Measurements from ENCODE around the gene RIT1. TPM values are rescaled to one million over a fixed set of nuclear protein-coding genes. Genes with fewer than 3 reads are reported as not detected.

Gene RIT1
- total and polyA plus RNA-seq, 11 donors = 8.1 to 33.3 (median 20.0) TPM

DNA sequence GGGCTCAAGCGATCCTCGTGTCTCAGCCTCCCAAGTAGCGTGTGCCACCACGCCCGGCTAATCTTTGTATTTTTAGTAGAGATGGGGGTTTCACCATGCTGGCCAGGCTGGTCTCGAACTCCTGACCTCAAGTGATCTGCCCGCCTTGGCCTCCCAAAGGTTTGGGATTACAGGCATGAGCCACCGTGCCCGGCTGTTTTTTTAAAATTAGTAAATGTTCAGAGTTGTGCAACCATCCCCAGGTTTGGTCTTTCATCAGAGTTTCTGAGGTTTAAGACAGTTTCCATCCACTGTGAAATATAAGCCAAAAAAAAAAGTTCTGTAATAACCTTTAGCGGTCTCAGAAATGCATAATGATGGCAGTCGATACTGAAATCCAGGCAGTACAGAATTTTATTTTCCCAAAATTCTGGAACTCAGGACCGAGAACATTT is 52.3 kb downstream of the RIT1 start:
- peaks cover 0 to 49% (median 25%) of the 10 kb centered on the region in 12 donors for H3K4me1 ChIP-seq
- H3K4me3 ChIP-seq = peak overlapping the region; percentile 2 to 67 (median 56)
- ATAC-seq (no peak), DNase-seq (peak in 2 of 5 donors; percentile 31 to 33)
- 63 to 70% (median 64%) methylated on average over 12 of the region's 12 CpGs for WGBS, 4 donors
- TF ChIP-seq CTCF (IDR thresholded peaks at IDR 0.05) (no peak), POLR2A (IDR thresholded peaks at IDR 0.05) (no peak)
- peaks cover 0 to 17% (median 13%) of the 10 kb centered on the region in 9 donors for H3K36me3 ChIP-seq
- peak overlapping the region; percentile 60 to 97 (median 92) for H3K27ac ChIP-seq
- intact Hi-C loops (cut with DNase I) = loop anchor here in 3 of 10 donors (5.0 to 10.0 kb wide), 3 partner anchors 53 to 126 kb away; partner anchors contain the start of genes KHDC4 (in 1 of the 3) and RIT1 (in 1 of the 3)
- no peaks in the 10 kb centered on the region for H3K9me3 ChIP-seq
- no peaks in the 10 kb centered on the region for H3K27me3 ChIP-seq

GRCh38 chr1:155856975-155857930 is 53.9 kb downstream of the RIT1 start, which contains the start of gene GON4L:
TSS of gene GON4L (minus strand) at chr1:155857214. CDS start at chr1:155853780, 3,434 bp downstream.
- intact Hi-C loops (cut with DNase I) = loop anchor here in 4 of 10 donors (2.0 to 10.0 kb wide), 4 partner anchors 54 to 128 kb away; partner anchors contain the start of genes RIT1 (in 2 of the 4) and KHDC4 (in 1 of the 4)
- no peak for TF ChIP-seq CTCF (IDR thresholded peaks at IDR 0.05)
- peak in 1 of 2 donors; percentile 36 for TF ChIP-seq POLR2A (IDR thresholded peaks at IDR 0.05)
- peak; percentile 68 to 83 (median 70) for ATAC-seq
- peak within 1 kb of the TSS; percentile 34 to 92 (median 86) for H3K27ac ChIP-seq
- peak within 1 kb of the TSS; percentile 65 to 88 (median 79) for H3K4me3 ChIP-seq
- DNase-seq = peak; percentile 89 to 93 (median 92)
- peaks cover 0 to 33% (median 29%) of the 10 kb centered on the region in 9 donors for H3K36me3 ChIP-seq
- no peaks in the 10 kb centered on the region for H3K27me3 ChIP-seq
- WGBS, 4 donors = 15 to 21% (median 16%) methylated on average over 46 of the region's 46 CpGs
- H3K9me3 ChIP-seq = no peaks in the 10 kb centered on the region
- peaks cover 0 to 49% (median 25%) of the 10 kb centered on the region in 12 donors for H3K4me1 ChIP-seq

- no peaks in the 10 kb centered on the region for H3K27me3 ChIP-seq
- peak overlapping the region; percentile 34 to 92 (median 86) for H3K27ac ChIP-seq
- TF ChIP-seq POLR2A (IDR thresholded peaks at IDR 0.05) = no peak
- no peak for TF ChIP-seq CTCF (IDR thresholded peaks at IDR 0.05)
- H3K36me3 ChIP-seq = peaks cover 0 to 41% (median 37%) of the 10 kb centered on the region in 9 donors
- peaks cover 0 to 49% (median 25%) of the 10 kb centered on the region in 12 donors for H3K4me1 ChIP-seq
- WGBS, 4 donors = 53 to 54% (median 53%) methylated on average over 20 of the region's 20 CpGs
- H3K9me3 ChIP-seq = no peaks in the 10 kb centered on the region
- ATAC-seq (no peak), DNase-seq (no peak)
- intact Hi-C loops (cut with DNase I) = loop anchor here in 4 of 10 donors (2.0 to 10.0 kb wide), 4 partner anchors 54 to 128 kb away; partner anchors contain the start of genes RIT1 (in 2 of the 4) and KHDC4 (in 1 of the 4)
- peak overlapping the region; percentile 65 to 88 (median 79) for H3K4me3 ChIP-seq
Observed at GRCh38 chr1:155856257-155856974, 54.7 kb downstream of the RIT1 start.
